Measurements from ENCODE around the gene TMEM223.
"Not testable (repeated sequence)": the region's sequence is repeated elsewhere in the genome, so short reads cannot be mapped to it uniquely, and the experiment has no call there.

The TMEM223 gene

GRCh38 chr11:62752177-62752785, 39.5 kb downstream of the TMEM223 start:
- no peak for DNase-seq

GRCh38 chr11:62749931-62750330, 41.9 kb downstream of the TMEM223 start:
- DNase-seq: not testable (repeated sequence)

- DNase-seq: no peak
Observed at GRCh38 chr11:62747475-62748160, 44.2 kb downstream of the TMEM223 start.
